ENCODE data around the gene PRDM5.

DNA sequence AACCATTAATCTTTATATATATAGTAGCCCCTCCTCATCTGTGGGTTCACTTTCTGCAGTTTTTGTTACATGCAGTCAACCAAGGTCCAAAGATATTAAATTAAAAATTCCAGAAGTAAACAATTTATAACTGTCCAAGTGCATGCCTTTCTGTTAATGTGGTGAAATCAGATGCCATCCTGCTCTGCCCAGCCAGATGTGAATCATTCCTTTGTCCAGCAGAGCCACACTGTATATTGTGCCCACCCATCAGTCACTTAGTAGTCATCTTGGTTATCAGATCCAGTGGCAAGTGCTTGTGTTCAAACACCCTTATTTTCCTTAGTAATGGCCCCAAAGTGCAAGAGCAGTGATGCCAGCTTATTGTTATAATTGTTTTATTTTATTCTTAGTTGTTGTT is 17.2 kb upstream of the PRDM5 start:
- TF ChIP-seq, protein P1, sequence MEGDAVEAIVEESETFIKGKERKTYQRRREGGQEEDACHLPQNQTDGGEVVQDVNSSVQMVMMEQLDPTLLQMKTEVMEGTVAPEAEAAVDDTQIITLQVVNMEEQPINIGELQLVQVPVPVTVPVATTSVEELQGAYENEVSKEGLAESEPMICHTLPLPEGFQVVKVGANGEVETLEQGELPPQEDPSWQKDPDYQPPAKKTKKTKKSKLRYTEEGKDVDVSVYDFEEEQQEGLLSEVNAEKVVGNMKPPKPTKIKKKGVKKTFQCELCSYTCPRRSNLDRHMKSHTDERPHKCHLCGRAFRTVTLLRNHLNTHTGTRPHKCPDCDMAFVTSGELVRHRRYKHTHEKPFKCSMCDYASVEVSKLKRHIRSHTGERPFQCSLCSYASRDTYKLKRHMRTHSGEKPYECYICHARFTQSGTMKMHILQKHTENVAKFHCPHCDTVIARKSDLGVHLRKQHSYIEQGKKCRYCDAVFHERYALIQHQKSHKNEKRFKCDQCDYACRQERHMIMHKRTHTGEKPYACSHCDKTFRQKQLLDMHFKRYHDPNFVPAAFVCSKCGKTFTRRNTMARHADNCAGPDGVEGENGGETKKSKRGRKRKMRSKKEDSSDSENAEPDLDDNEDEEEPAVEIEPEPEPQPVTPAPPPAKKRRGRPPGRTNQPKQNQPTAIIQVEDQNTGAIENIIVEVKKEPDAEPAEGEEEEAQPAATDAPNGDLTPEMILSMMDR (IDR thresholded peaks at IDR 0.05), result no peak
- no peak for TF ChIP-seq ZFX (IDR thresholded peaks at IDR 0.05; ENCODE audit: borderline replicate concordance)

Data from 22Rv1 (cell line).